HG03103 (cell line): Measurements from ENCODE around the gene CATSPER1.
"Not testable (repeated sequence)": the region's sequence is repeated elsewhere in the genome, so short reads cannot be mapped to it uniquely, and the experiment has no call there.

Experiments
- ATAC-seq: cut with Tn5 transposase; IDR thresholded peaks from one replicate; pipeline ENCODE4 v1.9.1; 2021; ENCODE audit warnings: low read depth; ENCODE audit not compliant: unreplicated experiment

CATSPER1 gene

GRCh38 chr11:66051766-66052663 lies 25.7 kb upstream of the CATSPER1 start, which contains the start of gene SF3B2:
Gene SF3B2, plus strand, starts transcription at chr11:66052364. Its CDS starts 21 bp downstream, at chr11:66052385.
- ATAC-seq: peak; percentile 87

DNA sequence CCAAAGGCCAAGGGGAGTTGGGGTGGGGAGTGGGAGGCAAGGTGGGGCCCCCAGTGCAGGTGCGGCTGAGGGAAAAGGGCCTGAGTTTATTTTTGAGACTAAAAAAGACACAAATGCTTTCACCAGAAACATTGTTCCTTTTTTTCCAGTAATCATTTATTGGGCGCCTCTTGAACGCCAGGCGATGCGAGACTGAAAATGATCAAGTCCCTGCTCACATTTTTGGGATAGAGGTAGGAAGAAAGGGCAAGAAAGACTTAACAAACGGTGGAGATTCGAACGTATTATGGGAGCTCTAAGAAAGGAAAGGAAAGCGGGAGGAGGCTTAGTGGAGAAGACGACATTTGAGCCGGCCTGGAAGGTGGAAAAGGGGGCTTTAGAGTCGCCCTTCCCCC lies 25.1 kb upstream of the CATSPER1 start:
- no peak for ATAC-seq

- ATAC-seq: no peak
These were observed 24.4 kb upstream of the CATSPER1 start for GRCh38 chr11:66050581-66051231.

GRCh38 chr11:66048547-66049323 lies 22.5 kb upstream of the CATSPER1 start, which contains the start of gene GAL3ST3:
Gene GAL3ST3, minus strand, starts transcription at chr11:66049161. Its CDS starts 3,746 bp downstream, at chr11:66045415.
- no peak for ATAC-seq

DNA sequence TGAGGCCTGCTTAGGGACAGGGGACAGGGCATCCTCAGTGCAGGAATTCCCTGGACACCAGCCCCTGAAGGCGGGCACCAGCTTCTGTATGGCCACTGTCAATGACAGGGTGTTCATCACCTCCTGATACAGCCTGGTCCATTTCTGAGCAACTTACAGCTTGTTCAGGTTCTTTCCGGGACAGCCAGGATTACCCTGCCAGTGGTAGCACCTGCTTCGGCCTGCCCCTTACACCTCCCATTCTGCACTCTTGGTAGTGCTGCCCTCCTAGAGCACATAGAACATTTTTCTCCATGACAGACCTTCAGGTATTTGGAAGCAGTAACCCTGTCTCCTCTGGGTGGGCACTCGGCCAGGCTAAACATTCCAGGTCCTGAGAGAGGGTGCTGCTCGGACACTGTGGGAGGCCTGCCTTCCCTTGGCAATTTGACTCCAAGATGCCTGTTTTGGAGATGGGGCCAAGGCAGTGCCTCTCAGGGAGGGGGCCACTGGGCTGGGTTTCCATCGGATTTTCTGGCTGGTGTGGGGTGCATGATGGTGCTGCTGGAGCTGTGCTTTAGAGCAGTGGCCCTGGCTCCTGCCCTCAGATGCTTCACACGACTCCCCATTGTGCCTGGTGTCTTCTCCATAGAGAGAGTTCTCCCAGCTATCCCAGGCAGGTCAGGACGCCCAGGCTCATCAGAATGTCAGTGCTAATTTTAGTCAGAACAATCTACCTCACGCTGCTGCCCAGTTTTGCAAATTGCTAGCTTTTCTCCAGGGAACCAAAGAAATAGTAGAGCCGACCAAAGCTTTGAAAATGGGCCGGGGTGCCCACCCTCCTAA lies 21.5 kb upstream of the CATSPER1 start:
- no peak for ATAC-seq

DNA sequence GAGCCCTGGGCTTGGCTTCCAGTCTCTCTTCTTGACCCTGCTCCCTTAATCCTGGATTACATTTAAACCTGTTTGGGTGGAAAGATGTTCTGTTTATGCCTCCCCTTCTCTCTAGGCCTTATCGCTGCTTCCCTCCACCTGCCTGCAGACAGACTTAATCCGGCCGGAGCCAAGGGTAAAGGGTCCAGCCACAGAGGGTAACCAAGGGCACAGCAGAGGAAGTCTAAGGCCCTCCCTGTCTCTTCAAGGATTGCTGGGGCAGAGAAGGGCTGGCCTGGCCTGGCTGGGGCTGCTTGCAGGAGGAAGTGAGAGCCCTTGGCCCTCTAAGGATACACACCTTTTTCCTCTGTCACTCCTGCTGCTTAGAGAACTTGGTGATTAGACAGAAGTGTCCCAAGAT lies 20.6 kb upstream of the CATSPER1 start:
- ATAC-seq: no peak

GRCh38 chr11:66045177-66045639 lies 18.9 kb upstream of the CATSPER1 start:
- no peak for ATAC-seq

DNA sequence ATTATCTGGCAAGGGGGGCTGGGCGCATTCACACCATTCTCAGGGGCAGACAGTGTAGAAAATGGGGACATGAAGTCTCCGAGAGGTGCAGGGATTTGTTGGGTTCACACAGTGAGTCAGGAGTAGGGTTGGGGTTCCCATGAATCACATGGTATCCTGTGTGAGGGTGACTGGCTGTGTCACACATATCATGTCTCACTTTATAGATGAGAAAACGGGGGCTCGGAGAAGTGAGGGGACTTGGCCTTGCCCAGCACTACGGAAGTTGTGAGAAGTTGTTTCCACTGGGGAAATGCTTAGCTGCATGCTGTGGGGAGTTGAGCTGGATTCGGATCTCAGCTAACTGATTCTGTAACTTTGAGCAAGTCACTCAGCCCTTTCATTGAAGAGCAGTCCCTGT lies 18.5 kb upstream of the CATSPER1 start:
- ATAC-seq: no peak

- no peak for ATAC-seq
These were observed 17.0 kb upstream of the CATSPER1 start for GRCh38 chr11:66042996-66043906.

- ATAC-seq: no peak
These were observed 16.1 kb upstream of the CATSPER1 start for GRCh38 chr11:66042227-66042995.

GRCh38 chr11:66039765-66040164 lies 13.5 kb upstream of the CATSPER1 start:
- ATAC-seq: no peak

DNA sequence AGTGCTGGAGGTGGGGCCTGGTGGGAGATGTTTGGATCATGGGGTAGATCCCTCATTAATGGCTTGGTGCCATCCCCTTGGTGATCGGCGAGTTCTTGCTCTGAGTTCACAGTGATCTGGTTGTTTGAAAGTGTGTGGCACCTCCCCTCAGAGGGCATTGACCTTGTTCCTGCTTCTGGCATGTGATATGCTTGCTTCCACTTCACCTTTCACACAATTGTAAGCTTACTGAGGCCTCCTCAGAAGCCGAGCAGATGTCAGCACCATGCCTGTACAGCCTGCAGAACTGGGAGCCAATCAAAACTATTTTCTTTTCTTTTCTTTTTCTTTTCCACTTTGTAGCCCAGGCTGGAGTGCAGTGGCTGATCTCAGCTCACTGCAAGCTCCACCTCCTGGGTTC lies 11.0 kb upstream of the CATSPER1 start:
- no peak for ATAC-seq

DNA sequence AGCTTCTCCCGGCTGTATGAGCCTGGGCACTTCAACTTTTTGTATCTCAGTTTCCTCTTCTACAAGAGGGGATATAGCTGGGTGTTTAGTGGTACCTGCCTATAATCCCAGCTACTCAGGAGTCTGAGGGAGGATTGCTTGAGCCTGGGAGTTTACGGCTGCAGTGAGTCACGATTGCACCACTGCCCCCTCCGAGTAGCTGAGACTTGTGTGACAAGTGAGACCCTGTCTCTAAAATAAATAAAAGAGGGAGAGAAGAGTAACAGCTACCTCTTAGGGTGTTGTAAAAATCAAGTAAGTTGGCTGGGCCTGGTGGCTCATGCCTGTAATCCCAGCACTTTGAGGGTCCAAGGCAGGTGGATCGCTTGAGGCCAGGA lies 10.0 kb upstream of the CATSPER1 start:
- no peak for ATAC-seq

GRCh38 chr11:66035653-66036333 lies 9.5 kb upstream of the CATSPER1 start:
- no peak for ATAC-seq

DNA sequence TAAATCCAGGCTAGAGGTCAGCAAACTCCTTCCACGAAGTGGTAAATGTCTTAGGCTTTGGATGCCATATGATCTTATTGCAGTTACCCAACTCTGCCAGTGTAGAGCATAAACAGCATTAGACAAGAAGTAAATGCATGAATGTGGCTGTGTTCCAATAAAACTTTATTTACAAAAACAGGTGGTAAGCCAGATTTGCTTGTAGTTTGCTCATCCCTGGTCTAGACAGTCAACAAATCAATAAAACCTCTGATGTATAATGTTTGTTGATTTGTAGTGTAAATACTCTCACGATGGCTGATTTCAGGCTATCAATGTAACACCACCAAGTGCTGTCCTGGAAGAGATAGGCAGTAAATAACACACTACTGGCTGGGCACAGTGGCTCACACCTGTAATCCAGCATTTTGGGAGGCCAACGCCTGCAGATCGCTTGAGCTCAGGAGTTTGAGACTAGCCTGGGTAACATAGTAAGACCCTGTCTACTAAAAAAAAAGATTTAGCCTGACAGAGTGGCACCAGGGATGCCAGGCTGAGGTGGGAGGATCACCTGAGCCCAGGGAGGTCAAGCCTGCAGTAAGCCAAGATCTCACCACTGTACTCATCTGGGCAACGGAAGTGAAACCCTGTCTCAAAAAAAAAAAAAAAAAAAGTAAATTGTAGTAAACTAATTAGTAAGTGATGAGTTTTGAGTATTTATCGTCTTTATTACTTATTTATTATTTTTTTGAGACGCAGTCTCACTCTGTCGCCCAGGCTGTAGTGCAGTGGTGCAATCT lies 6.9 kb upstream of the CATSPER1 start:
- no peak for ATAC-seq

GRCh38 chr11:66023186-66023440 lies 3.2 kb downstream of the CATSPER1 start:
- ATAC-seq: not testable (repeated sequence)
